Measurements from ENCODE around the gene SLCO3A1.

DNA sequence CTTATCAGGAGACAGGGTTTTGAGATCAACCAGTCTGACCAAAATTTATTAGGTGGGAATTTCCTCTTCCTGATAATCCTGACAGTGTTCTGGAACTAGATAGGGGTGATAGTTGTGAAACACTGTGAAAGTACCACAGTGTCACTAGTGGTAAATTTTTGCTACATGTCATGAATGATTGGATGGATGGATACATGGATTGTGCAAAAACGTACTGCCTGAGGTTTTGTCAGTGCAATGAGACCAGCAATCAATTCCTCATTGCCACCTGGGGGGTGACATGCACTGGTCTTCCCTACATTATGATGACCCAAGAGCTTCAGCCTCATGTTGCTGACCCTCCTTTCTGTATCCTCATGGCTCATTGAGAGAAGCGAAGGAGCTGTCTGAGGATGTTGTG is 123.5 kb downstream of the SLCO3A1 start:
- TF ChIP-seq, protein P1, sequence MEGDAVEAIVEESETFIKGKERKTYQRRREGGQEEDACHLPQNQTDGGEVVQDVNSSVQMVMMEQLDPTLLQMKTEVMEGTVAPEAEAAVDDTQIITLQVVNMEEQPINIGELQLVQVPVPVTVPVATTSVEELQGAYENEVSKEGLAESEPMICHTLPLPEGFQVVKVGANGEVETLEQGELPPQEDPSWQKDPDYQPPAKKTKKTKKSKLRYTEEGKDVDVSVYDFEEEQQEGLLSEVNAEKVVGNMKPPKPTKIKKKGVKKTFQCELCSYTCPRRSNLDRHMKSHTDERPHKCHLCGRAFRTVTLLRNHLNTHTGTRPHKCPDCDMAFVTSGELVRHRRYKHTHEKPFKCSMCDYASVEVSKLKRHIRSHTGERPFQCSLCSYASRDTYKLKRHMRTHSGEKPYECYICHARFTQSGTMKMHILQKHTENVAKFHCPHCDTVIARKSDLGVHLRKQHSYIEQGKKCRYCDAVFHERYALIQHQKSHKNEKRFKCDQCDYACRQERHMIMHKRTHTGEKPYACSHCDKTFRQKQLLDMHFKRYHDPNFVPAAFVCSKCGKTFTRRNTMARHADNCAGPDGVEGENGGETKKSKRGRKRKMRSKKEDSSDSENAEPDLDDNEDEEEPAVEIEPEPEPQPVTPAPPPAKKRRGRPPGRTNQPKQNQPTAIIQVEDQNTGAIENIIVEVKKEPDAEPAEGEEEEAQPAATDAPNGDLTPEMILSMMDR (tag by site-specific recombination; IDR thresholded peaks at IDR 0.05), result no peak
- TF ChIP-seq, protein P2, sequence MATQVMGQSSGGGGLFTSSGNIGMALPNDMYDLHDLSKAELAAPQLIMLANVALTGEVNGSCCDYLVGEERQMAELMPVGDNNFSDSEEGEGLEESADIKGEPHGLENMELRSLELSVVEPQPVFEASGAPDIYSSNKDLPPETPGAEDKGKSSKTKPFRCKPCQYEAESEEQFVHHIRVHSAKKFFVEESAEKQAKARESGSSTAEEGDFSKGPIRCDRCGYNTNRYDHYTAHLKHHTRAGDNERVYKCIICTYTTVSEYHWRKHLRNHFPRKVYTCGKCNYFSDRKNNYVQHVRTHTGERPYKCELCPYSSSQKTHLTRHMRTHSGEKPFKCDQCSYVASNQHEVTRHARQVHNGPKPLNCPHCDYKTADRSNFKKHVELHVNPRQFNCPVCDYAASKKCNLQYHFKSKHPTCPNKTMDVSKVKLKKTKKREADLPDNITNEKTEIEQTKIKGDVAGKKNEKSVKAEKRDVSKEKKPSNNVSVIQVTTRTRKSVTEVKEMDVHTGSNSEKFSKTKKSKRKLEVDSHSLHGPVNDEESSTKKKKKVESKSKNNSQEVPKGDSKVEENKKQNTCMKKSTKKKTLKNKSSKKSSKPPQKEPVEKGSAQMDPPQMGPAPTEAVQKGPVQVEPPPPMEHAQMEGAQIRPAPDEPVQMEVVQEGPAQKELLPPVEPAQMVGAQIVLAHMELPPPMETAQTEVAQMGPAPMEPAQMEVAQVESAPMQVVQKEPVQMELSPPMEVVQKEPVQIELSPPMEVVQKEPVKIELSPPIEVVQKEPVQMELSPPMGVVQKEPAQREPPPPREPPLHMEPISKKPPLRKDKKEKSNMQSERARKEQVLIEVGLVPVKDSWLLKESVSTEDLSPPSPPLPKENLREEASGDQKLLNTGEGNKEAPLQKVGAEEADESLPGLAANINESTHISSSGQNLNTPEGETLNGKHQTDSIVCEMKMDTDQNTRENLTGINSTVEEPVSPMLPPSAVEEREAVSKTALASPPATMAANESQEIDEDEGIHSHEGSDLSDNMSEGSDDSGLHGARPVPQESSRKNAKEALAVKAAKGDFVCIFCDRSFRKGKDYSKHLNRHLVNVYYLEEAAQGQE (tag by site-specific recombination; IDR thresholded peaks at IDR 0.05), result no peak
- TF ChIP-seq, protein P3, sequence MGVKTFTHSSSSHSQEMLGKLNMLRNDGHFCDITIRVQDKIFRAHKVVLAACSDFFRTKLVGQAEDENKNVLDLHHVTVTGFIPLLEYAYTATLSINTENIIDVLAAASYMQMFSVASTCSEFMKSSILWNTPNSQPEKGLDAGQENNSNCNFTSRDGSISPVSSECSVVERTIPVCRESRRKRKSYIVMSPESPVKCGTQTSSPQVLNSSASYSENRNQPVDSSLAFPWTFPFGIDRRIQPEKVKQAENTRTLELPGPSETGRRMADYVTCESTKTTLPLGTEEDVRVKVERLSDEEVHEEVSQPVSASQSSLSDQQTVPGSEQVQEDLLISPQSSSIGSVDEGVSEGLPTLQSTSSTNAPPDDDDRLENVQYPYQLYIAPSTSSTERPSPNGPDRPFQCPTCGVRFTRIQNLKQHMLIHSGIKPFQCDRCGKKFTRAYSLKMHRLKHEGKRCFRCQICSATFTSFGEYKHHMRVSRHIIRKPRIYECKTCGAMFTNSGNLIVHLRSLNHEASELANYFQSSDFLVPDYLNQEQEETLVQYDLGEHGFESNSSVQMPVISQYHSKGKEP (tag by site-specific recombination; IDR thresholded peaks at IDR 0.05), result no peak
- TF ChIP-seq ATF2 (tag by site-specific recombination; IDR thresholded peaks at IDR 0.05; ENCODE audit: low read depth), result no peak
